Measurements from ENCODE around the gene SBF1. TPM values are rescaled to one million over a fixed set of nuclear protein-coding genes. Genes with fewer than 3 reads are reported as not detected.
A peak's percentile ranks its signal among the peaks of the same experiment; 100 is the strongest.

SBF1 gene, protein sequence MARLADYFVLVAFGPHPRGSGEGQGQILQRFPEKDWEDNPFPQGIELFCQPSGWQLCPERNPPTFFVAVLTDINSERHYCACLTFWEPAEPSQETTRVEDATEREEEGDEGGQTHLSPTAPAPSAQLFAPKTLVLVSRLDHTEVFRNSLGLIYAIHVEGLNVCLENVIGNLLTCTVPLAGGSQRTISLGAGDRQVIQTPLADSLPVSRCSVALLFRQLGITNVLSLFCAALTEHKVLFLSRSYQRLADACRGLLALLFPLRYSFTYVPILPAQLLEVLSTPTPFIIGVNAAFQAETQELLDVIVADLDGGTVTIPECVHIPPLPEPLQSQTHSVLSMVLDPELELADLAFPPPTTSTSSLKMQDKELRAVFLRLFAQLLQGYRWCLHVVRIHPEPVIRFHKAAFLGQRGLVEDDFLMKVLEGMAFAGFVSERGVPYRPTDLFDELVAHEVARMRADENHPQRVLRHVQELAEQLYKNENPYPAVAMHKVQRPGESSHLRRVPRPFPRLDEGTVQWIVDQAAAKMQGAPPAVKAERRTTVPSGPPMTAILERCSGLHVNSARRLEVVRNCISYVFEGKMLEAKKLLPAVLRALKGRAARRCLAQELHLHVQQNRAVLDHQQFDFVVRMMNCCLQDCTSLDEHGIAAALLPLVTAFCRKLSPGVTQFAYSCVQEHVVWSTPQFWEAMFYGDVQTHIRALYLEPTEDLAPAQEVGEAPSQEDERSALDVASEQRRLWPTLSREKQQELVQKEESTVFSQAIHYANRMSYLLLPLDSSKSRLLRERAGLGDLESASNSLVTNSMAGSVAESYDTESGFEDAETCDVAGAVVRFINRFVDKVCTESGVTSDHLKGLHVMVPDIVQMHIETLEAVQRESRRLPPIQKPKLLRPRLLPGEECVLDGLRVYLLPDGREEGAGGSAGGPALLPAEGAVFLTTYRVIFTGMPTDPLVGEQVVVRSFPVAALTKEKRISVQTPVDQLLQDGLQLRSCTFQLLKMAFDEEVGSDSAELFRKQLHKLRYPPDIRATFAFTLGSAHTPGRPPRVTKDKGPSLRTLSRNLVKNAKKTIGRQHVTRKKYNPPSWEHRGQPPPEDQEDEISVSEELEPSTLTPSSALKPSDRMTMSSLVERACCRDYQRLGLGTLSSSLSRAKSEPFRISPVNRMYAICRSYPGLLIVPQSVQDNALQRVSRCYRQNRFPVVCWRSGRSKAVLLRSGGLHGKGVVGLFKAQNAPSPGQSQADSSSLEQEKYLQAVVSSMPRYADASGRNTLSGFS (N-terminal part only)
- 96.5 and 110 TPM in 2 replicates for total RNA-seq
- long read RNA-seq, partial matches to known transcripts, result 0 of 2 reads
- long read RNA-seq, other reads (novel, unspliced or antisense), result 1 of 2 reads

DNA sequence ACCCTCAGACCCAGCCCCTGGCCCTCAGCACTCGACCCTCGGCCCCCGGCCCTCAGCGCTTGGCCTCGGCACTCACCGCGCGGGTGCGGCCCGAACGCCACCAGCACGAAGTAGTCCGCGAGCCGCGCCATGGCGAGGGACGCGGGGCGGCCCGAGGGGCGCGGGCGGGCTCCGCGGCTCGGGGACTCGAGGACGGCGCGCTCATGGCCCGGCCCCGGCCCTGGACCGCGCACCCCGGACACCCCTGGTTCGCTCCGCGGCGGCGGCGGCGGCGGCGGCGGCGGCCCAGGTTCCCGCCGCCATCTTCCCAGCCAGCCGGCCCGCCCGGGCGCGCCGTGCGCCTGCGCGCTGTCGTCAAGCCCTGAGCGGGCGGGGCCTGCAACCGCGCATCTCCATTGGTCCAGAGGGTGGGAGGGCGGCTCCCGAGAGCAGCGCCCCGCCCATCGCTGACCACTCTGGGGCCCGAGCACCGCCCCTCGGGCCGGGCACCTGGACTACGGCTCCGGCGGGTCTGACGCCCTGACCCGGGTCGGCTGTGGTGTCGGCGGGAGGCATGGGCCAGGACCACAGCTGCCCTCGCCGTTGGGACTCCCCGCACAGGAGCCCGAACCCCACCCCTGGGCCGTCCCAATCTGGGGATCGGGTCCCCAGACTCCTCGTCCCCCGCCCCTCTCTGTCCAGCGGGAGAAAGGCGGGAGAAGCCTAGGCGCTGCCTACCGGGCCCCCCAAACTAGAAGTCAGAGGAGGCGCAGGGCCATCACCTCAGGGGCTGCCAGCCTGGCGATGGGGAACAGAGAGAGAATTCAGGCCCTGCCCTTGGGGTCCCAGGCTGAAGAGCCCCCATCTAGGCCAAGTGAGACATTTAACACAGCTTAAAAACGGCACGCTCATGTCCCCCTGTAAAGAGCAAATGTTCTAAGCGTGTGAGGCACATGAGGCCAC, at the start of gene SBF1:
Gene SBF1, minus strand, starts transcription at position 326 of the 942 bp plus-strand sequence. Its CDS starts 195 bp downstream, at position 131.
- peak within 1 kb of the TSS; percentile 90 for H3K4me3 Mint-ChIP-seq (ENCODE audit: unreplicated experiment)
- no peaks in the 10 kb centered on the region for H3K36me3 Mint-ChIP-seq (ENCODE audit: unreplicated experiment)
- peak; percentile 98 for DNase-seq (ENCODE audit: extremely low spot score, unreplicated experiment)
- peaks cover 37% of the 10 kb centered on the region for H3K4me1 Mint-ChIP-seq (ENCODE audit: unreplicated experiment)
- H3K27me3 Mint-ChIP-seq (ENCODE audit: unreplicated experiment), result peaks cover 4% of the 10 kb centered on the region
- TF ChIP-seq, protein P1, sequence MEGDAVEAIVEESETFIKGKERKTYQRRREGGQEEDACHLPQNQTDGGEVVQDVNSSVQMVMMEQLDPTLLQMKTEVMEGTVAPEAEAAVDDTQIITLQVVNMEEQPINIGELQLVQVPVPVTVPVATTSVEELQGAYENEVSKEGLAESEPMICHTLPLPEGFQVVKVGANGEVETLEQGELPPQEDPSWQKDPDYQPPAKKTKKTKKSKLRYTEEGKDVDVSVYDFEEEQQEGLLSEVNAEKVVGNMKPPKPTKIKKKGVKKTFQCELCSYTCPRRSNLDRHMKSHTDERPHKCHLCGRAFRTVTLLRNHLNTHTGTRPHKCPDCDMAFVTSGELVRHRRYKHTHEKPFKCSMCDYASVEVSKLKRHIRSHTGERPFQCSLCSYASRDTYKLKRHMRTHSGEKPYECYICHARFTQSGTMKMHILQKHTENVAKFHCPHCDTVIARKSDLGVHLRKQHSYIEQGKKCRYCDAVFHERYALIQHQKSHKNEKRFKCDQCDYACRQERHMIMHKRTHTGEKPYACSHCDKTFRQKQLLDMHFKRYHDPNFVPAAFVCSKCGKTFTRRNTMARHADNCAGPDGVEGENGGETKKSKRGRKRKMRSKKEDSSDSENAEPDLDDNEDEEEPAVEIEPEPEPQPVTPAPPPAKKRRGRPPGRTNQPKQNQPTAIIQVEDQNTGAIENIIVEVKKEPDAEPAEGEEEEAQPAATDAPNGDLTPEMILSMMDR (IDR thresholded peaks at IDR 0.05), result no peak
- H3K27ac Mint-ChIP-seq (ENCODE audit: unreplicated experiment), result peak within 1 kb of the TSS; percentile 88
- no peaks in the 10 kb centered on the region for H3K9me3 Mint-ChIP-seq (ENCODE audit: unreplicated experiment)

DNA sequence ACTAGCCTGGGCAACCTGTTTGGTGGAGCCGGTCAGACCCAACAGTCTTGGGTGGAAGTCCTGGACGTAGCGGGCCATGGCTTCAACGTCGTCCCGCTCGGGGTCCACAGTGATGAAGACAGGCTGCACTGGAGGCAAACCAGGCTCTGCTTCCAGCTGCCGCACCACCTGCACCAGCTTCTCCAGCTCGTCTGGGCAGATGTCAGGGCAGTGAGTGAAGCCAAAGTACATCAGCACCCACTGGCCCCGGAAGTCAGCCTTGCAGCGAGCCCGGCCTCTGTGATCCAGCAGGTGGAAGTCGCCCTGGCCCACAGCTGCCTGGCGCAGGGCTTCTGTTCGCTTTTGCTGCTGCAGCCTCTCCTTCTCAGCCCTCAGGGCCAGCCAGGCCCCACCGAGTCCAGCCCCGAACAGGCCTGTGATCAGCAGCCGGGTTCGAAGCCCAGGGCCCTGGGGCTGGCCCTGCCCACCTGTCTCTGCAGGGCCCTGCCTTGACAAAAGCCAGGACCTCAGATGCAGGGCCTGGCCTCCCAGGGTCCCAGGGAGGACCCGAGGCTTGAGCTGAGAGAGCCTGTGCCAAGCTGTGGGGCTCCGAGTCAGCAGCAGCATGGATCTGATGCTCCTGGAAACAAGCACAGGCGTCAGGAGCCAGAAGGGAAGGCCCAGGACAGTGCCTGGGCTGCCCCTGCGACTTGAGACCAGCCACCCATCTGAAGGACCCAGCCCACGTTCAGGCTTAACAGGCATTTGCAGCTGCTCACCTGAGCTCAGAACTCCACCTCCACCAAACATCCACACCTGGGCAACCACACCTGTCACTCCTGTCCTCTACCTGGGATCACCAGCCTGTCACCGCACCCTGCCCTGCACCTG, 49.2 kb upstream of the SBF1 start:
- H3K27ac Mint-ChIP-seq (ENCODE audit: unreplicated experiment), result peak overlapping the region; percentile 71
- peaks cover 24% of the 10 kb centered on the region for H3K4me1 Mint-ChIP-seq (ENCODE audit: unreplicated experiment)
- H3K4me3 Mint-ChIP-seq (ENCODE audit: unreplicated experiment), result peak overlapping the region; percentile 83
- H3K9me3 Mint-ChIP-seq (ENCODE audit: unreplicated experiment), result no peaks in the 10 kb centered on the region
- no peaks in the 10 kb centered on the region for H3K27me3 Mint-ChIP-seq (ENCODE audit: unreplicated experiment)
- no peak for DNase-seq (ENCODE audit: extremely low spot score, unreplicated experiment)
- TF ChIP-seq, protein P1 (IDR thresholded peaks at IDR 0.05), result no peak
- H3K36me3 Mint-ChIP-seq (ENCODE audit: unreplicated experiment), result peaks cover 9% of the 10 kb centered on the region

DNA sequence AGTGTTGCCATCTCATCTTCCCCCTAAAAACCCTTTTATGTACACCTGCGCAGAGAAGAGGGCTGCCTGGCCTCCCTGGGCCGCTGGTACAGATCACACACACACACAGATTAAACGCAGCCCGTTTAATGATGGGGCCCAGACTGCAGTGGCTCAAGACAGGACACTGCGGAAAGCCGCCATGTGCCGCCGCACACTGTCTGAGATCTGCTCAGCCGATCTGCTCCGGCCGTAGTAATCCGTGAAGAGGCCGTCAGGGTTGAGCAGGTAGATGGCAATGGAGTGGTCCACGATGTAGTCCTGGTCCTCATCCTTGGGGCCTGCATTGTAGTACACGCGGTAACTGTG, 48.6 kb upstream of the SBF1 start:
- DNase-seq (ENCODE audit: extremely low spot score, unreplicated experiment), result no peak
- TF ChIP-seq, protein P1 (IDR thresholded peaks at IDR 0.05), result no peak
- H3K27me3 Mint-ChIP-seq (ENCODE audit: unreplicated experiment), result no peaks in the 10 kb centered on the region
- no peak overlapping the region for H3K27ac Mint-ChIP-seq (ENCODE audit: unreplicated experiment)
- peaks cover 24% of the 10 kb centered on the region for H3K4me1 Mint-ChIP-seq (ENCODE audit: unreplicated experiment)
- H3K4me3 Mint-ChIP-seq (ENCODE audit: unreplicated experiment), result peak overlapping the region; percentile 20
- H3K9me3 Mint-ChIP-seq (ENCODE audit: unreplicated experiment), result no peaks in the 10 kb centered on the region
- H3K36me3 Mint-ChIP-seq (ENCODE audit: unreplicated experiment), result peaks cover 9% of the 10 kb centered on the region
